Nephron (organoid): Measurements from ENCODE around the gene MON2.
"Not testable (repeated sequence)": the region's sequence is repeated elsewhere in the genome, so short reads cannot be mapped to it uniquely, and the experiment has no call there.

Experiments used
- H3K27ac Mint-ChIP-seq, 3 experiments: 2 replicates each; pipeline ENCODE4 v1.8.0; 2020; ENCODE audit warnings: mixed read lengths in 3 of 3, mild to moderate bottlenecking in 2 of 3, moderate library complexity in 1 of 3
- H3K27me3 Mint-ChIP-seq: 2 replicates; pipeline ENCODE4 v1.8.0; 2021; ENCODE audit warnings: low read depth, mild to moderate bottlenecking, moderate library complexity, mixed read lengths
- H3K36me3 Mint-ChIP-seq: 2 replicates; pipeline ENCODE4 v1.8.0; 2020; ENCODE audit warnings: low read depth, mixed read lengths
- H3K4me1 Mint-ChIP-seq: 2 replicates; pipeline ENCODE4 v1.8.0; 2020; ENCODE audit warnings: mixed read lengths
- H3K4me3 Mint-ChIP-seq, 3 experiments: 2 replicates each; pipeline ENCODE4 v1.8.0; 2020; ENCODE audit warnings: mild to moderate bottlenecking in 3 of 3, mixed read lengths in 3 of 3, moderate library complexity in 2 of 3
- H3K9me3 Mint-ChIP-seq: 2 replicates; pipeline ENCODE4 v1.8.0; 2020; ENCODE audit warnings: mixed read lengths
- CTCF ChIP-seq, 3 experiments: fragments of 200-600 bp; sonication (generic); IDR thresholded peaks; one replicate each; pipeline ENCODE4 v1.5.0; 2021; ENCODE audit warnings: antibody characterized with exemption in 3 of 3; ENCODE audit not compliant: unreplicated experiment in 3 of 3

Gene MON2

GRCh38 chr12:62505786-62506185 lies 39.2 kb downstream of the MON2 start:
- Mint-ChIP-seq H3K36me3 (peaks cover 60% of the 10 kb centered on the region), H3K27me3 (no peaks in the 10 kb centered on the region), H3K9me3 (peaks cover 15% of the 10 kb centered on the region), H3K4me1 (no peaks in the 10 kb centered on the region), H3K4me3 (no peak overlapping the region), H3K27ac (no peak overlapping the region)
- no peak for TF ChIP-seq CTCF (IDR thresholded peaks at IDR 0.05; ENCODE audit: unreplicated experiment in 3 of 3)

DNA sequence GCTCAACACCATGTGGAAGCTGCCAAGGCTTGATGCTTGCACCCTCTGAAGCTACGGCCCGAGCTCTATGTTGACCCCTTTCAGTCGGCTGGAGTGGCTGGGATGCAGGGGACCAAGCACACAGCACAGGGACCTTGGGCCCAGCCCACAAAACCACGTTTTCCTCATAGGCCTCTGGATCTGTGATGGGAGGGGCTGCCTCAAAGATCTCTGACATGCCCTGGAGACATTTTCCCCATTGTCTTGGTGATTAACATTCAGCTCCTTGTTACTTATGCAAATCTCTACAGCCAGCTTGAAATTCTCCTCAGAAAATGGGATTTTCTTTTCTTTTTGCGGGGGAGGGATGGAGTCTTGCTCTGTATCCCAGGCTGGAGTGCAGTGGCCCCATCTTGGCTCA lies 46.3 kb downstream of the MON2 start:
- Mint-ChIP-seq H3K4me1 (no peaks in the 10 kb centered on the region), H3K9me3 (peaks cover 44% of the 10 kb centered on the region), H3K4me3 (no peak overlapping the region), H3K36me3 (peaks cover 87% of the 10 kb centered on the region), H3K27me3 (no peaks in the 10 kb centered on the region), H3K27ac (no peak overlapping the region)
- TF ChIP-seq CTCF (IDR thresholded peaks at IDR 0.05; ENCODE audit: unreplicated experiment in 3 of 3) = no peak

DNA sequence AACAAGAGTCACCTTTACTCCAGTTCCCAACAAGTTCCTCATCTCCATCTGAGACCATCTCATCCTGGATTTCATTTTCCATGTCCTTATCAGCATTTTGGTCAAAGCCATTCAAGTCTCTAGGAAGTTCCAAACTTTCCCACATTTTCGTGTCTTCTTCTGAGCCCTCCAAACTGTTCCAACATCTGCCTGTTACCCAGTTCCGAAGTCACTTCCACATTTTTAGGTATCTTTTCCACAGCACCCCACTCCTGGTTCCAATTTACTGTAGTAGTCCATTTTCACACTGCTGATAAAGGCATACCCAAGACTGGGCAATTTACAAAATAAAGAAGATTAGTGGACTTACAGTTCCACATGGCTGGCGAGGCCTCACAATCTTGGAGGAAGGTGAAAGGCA lies 47.5 kb downstream of the MON2 start:
- H3K4me1 Mint-ChIP-seq, H3K27ac Mint-ChIP-seq, H3K4me3 Mint-ChIP-seq: not testable (repeated sequence)

DNA sequence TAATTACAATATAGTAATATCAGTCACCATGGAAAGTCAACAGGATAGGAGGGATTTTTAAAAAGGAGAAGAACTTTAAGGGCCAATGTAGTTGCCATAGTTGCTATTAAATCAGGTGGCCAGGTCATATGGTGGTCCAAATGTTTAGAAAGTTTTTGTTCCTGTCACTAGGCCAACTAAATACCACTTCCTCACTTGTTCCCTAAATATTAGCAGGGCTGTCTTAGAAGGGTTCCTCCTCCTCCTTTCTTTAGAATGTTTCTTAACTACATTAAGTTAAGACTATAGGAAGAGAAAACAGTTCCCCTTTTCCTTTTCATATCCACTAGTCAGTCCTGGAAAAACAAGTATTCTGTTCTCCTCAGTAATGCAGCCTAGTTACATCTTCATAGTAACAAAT lies 50.3 kb downstream of the MON2 start:
- Mint-ChIP-seq H3K27me3 (no peaks in the 10 kb centered on the region), H3K4me1 (no peaks in the 10 kb centered on the region), H3K4me3 (no peak overlapping the region), H3K36me3 (peaks cover 65% of the 10 kb centered on the region), H3K27ac (no peak overlapping the region), H3K9me3 (peaks cover 18% of the 10 kb centered on the region)
- no peak for TF ChIP-seq CTCF (IDR thresholded peaks at IDR 0.05; ENCODE audit: unreplicated experiment in 3 of 3)

More for the DNA sequence above, 47.5 kb downstream of the MON2 start:
- H3K27me3 Mint-ChIP-seq = not testable (repeated sequence)
- Mint-ChIP-seq H3K9me3 (peaks cover 44% of the 10 kb centered on the region), H3K36me3 (peaks cover 86% of the 10 kb centered on the region)

DNA sequence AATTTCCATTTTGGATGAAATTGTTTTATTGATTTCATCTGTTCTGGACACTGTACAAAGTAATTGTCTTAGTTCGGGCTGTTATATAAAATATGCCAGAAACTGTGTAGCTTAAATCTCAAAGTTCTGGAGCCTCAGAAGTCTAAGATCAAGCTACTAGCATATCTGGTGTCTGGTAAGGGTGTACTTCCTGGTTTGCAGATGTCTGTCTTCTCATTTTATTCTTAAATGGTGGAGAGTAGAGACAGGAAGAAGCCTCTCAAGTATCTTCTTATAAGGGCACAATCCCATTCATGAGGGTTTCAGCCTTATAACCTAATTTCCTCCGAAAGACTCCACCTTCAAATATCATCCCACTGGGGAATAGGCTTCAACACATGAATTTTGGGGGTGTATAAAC lies 51.3 kb downstream of the MON2 start:
- Mint-ChIP-seq H3K27me3 (no peaks in the 10 kb centered on the region), H3K4me3 (no peak overlapping the region), H3K36me3 (peaks cover 58% of the 10 kb centered on the region), H3K9me3 (peaks cover 13% of the 10 kb centered on the region), H3K4me1 (no peaks in the 10 kb centered on the region), H3K27ac (peak overlapping the region in 2 of 3 experiments; percentile 56 to 74)
- no peak for TF ChIP-seq CTCF (IDR thresholded peaks at IDR 0.05; ENCODE audit: unreplicated experiment in 3 of 3)

- Mint-ChIP-seq H3K27ac (peak overlapping the region; percentile 52 to 63 (median 56)), H3K9me3 (peaks cover 8% of the 10 kb centered on the region), H3K4me1 (no peaks in the 10 kb centered on the region), H3K36me3 (peaks cover 48% of the 10 kb centered on the region), H3K4me3 (no peak overlapping the region), H3K27me3 (no peaks in the 10 kb centered on the region)
- no peak for TF ChIP-seq CTCF (IDR thresholded peaks at IDR 0.05; ENCODE audit: unreplicated experiment in 3 of 3)
Observed at GRCh38 chr12:62519043-62519442, 52.4 kb downstream of the MON2 start.
